GM19240 (cell line): Measurements from ENCODE around the gene VWDE.
"Not testable (repeated sequence)": the region's sequence is repeated elsewhere in the genome, so short reads cannot be mapped to it uniquely, and the experiment has no call there.

ENCODE experiments used
- DNase-seq: peaks from one replicate; pipeline ENCODE4 v3.0.0; 2011; ENCODE audit warnings: low spot score; ENCODE audit not compliant: insufficient read length

Gene VWDE

DNA sequence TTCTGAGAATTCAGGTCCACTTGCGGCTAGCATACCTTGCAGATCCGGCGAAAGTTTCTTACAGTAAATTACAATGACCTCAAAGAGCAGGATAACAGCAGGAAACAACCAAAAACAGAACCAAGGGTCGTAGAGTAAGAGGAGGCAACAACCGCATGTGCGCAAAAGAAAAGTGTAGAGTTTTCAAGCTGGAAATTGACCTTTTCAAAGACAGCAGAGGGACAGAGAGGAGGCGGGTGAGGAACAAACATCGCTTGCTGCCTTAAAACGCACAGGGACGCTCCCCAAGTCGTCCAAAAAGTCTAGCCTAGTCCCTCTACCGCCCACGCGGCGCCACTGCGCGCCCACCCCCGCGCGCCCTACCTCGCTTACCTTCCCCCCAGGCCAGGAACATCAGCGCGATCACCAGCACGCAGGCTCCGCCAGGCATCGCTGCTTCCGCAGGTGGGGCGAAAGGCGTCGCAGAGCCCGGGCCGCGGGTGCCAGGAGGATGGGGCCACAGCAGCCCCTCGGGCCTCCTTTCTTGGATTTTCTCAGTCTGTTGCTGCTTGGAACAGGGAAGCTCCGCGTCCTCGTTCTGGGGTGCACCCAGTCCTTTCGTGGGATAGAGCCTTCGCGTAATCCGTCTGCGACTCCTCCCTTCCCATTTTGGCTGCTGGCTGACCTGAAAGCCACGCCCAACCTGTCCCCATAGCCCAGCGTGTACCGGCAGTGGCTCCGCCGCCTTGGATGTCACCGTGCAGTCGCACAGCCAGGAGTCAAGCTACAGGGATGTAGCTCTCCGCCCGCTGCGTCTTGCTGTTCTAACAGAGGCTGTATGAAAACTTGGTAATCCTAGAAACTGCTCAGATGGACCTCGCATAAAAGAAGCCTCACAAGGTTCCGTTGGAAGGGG, at the start of gene VWDE:
TSS of gene VWDE (minus strand) at position 579 of the 895 bp plus-strand sequence. CDS start at position 430, 149 bp downstream.
- no peak for DNase-seq

DNA sequence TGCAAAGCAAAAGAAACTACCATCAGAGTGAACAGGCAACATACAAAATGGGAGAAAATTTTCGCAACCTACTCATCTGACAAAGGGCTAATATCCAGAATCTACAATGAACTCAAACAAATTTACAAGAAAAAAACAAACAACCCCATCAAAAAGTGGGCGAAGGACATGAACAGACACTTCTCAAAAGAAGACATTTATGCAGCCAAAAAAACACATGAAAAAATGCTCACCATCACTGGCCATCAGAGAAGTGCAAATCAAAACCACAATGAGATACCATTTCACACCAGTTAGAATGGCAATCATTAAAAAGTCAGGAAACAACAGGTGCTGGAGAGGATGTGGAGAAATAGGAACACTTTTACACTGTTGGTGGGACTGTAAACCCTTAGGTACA, 49.5 kb upstream of the VWDE start:
- not testable (repeated sequence) for DNase-seq

DNA sequence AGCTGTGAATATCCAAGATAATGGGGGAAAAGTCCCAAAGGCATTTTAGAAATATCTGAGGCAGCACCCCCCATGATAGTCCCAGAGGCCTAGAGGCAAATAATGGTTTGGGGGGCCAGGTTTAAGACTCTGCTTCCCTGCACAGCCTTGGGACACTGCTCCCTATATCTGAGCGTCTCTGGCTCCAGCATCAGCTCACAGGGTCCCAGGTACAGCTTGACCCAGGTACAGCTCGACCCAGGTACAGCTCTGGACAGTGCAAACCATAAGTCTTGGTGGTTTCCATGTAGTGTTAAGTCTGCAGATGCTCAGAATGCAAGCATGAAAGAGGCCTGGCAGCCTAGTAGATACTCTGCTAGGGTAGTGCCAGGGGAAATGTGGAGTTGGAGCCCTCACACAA, 47.0 kb upstream of the VWDE start:
- no peak for DNase-seq

DNA sequence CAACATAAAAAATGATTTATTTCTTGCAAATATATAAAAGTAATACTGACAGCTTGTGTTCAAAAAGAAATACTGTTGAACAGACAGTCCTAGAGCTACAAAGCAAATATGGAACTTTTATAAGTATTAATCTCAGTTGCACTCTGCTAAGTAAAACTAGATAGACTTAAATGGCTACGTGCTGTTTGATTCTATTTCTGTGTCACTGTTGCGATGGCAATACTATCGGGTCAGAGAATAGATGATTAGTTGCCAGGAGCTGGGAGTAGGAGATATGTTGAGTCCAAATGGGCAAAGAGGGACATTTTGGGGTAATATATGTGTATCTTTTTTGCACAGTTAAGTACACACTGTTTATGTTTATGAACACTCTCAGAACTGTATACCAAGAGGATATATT, 41.1 kb upstream of the VWDE start:
- no peak for DNase-seq

DNA sequence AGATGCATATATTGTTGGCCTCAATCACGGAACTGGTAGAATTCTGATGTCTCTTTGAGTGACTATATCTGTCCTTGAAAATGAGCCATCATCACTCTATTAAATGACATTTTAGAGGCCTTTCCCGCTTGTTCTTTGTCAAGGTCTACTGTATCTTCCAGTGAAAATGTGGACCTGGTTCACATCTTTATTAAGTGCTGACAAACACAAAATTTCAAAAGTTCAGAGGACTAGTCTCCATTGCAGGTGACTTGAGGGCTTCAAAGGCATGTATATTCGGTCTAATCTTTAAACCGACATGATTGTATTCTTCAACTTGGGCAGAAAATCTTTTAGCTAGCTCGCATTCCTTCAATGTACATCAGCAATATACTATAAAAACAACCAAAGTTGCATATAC, 36.6 kb upstream of the VWDE start:
- no peak for DNase-seq

DNA sequence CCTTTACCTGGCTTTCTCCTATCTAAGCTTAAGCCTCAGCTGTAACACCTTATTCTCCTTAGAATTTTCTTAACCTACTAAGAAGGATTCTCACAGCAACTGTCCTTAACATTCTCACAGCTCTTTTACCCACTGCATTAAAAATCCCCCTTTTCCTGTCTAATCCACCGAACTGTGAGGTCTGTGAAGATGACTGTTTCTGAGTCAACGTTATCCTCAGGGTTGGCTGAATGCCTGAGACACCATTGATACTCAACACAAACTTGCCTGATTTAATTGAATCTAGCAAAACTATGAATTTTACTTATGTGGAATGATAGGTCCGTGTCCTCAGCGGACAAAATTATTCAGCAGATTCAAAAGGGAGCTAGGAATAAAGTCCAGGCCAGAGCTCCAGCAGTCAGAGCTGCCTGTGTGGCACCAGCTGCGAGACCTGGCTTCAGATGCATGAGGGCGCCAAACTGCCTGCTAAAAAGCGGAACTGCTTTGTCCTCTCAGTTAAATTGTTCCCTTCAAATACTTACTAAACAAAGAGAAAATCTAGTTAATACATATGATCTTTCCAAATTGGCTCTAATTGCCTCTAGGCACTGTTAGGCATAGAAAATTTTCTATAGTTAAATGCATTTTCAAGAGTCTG, 33.4 kb upstream of the VWDE start:
- no peak for DNase-seq

DNA sequence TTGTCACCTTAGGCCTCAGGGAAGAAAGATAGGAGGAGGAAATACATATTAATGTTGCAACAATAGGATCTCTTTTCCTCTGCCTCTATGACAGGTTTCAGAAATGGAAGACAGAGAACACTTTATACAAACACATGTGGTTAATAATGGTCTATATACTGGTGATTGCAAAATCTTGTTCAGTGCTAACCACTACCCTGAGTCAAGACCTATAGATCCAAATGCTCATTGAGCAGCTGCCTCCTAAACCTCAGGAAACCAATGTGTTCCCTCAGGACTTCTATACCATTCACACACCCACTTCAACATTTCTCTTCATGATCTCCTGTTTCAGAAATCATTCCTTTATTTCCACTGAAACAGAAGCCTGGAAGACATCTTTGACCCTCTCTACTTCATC, 32.5 kb upstream of the VWDE start:
- no peak for DNase-seq

DNA sequence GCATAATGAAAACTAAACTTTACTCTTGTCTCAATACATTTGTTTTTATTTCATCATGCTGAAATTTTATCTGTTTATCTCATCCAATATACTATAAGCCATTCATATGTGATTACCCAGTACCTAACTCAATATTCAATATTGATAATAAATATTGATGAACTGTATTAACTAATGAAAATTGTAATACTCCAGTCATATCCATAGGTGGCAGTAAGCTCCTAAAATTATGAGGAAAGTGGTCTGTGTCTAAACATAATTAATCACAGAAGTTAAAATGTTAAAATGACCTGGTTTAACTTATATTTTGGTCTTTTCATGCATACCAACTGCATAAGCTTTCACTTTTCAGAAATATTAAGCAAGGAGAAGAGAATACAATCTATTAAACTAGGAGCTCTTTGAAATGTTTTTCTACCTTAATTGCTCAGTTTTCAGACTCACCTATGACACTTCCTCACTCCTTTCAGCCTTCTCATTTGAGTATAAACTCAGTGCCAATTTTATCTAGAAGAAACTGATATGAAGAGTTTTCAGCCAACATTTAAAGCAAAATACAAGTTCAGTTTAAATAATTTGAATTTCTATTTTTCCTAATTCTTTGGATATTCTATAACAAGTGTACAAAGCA, 30.5 kb upstream of the VWDE start:
- no peak for DNase-seq

DNA sequence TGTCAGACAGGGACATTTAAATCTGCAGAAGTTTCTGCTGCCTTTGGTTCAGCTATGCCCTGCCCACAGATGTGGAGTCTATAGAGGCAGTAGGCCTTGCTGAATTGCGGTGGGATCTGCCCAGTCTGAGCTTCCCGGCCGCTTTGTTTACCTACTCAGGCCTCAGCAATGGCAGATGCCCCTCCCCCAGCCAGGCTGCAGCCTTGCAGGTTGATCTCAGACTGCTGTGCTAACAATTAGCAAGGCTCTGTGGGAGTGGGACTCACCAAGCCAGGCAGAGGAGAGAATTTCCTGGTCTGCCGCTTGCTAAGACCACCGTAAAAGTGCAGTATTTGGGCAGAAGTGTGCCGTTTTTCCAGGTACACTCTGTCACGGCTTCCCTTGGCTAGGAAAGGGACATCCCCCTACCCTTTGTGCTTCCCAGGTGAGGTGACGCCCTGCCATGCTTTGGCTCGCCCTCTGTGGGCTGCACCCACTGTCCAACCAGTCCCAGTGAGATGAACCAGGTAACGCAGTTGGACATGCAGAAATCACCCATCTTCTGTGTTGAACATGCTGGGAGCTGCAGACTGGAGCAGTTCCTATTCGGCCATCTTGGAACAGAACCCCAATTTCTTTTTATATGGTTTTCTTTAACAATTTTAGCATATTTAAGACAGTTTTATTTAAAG, 28.4 kb upstream of the VWDE start:
- no peak for DNase-seq

DNA sequence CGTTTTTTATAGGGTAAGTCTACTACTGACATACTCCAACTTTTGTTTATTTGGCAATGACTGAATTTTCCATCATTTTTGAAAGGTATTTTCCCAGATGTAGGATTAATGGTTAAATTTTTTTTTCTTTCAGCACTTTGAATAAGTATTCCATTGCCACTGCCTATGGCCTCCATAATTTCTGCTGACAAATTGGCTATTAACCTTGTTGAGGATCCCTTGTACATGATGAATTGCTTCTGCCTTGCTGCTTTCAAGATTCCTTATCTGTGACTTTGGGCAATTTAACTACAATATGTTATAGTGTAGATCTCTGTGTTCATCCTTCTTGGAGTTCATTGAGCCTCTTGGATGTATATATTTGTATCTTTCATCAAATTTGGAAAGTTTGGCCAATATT, 21.6 kb upstream of the VWDE start:
- DNase-seq: no peak

DNA sequence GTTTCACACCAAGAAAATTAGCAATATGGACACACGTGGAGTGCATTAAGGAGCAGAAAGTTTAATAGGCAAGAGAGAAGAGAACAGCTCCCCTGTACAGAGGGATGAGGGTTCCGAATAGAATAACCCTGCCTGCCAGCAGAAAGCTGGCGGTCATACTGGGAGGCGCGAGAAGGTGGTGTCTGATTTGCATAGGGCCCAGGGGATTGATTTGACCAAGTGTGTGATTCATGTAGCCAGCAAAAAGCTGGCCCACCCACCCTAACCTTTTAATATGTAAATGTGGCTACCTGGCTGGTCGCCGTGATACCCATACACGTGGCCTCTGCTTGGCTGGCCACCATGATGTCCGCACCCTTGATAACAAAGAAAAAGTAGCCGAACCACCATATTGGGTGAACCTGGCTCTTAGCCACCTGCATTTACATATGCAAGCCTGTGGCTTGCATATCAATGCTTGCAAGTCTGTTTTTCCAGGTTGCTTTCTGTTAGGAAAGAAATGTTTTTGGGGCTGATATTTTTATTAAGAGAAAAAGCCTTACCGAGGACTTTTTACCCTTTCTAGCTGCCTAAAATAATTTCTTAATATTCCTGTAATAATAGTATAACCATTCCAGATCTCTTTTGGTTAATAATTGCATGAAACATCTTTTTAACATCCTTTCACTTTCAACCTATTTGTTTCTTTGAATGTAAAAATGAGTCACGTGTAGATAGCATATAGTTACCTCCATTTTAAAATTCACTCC, 20.5 kb upstream of the VWDE start:
- no peak for DNase-seq

DNA sequence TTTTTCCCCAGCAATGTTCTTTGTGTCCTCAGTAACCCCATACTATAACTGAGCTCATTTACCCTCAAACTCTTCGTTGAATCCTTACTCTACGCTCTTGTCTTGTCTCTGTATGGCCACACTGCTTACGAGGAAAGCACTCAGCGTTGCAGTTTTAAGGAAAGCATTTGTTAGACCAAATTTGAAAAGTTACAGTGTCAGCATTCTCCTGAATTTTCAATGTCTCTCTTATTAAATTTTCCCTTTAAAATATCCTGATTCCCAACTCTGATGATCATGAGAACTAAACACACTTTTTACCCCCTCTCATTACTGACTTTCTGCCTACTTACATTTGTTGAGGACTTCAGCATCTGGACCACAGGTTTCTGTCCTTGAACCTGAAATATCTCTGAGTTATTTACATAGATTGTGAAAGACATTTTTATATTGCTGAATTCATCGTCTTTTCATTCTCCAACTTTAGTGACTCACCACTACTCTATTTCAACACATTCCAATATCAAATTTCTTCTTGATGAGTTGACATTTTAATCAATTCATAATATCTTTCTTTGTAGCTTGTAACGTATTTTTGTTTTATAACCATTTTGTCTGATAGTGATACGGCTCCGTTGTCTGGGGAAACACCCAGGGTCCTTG, 19.8 kb upstream of the VWDE start:
- DNase-seq: no peak

DNA sequence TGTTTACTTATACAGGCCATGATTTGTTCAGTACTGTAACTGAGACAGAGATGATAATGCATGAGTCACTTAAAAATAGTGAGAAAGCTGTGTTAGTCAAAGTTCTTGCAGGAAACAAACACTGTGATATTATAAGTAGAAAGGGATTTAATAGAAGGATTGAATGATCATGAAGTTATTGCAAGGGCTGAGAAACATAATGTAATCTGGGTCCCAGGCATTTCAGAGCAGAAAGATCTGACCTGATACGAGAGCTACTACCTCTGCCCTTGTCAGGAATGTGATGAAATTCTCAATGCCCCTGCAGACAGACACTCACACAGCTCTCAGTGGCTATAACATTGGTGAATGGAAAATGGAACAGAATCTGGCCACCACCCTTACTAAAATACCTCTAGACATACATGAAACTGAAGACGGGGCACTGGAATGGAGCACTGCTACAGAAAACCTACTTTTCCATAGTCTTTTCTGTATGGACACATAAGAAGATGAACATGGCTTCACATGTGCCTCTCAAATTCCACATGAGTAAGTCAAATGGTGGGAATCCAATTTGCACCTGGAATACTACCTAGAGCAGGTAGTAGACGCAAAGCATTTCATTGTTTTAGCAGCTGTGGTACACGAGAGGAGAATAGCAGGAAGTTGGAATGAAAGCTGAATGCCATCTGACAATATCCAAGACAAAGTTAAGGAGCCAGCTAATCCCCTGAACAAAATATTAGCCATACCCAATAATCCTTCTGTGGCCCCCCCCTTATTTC, 19.1 kb upstream of the VWDE start:
- no peak for DNase-seq

DNA sequence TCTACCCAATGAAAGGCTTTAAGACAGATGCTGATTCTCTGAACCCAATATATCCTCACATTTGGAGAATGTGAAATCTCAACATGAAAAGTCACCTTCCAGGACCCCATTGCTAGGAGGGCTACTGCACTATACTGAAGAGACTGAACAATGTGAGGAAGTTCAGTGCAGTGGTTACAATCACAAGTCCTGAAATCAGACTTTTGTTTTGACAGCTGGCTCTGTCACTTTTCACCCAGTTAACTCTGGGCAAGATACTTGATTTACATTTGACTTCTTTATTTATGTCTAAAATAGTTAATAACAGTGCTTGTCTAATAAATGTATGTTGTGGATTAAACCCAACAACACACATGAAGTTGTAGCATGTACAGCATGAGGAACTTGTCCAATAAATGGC, 14.8 kb upstream of the VWDE start:
- DNase-seq: no peak

DNA sequence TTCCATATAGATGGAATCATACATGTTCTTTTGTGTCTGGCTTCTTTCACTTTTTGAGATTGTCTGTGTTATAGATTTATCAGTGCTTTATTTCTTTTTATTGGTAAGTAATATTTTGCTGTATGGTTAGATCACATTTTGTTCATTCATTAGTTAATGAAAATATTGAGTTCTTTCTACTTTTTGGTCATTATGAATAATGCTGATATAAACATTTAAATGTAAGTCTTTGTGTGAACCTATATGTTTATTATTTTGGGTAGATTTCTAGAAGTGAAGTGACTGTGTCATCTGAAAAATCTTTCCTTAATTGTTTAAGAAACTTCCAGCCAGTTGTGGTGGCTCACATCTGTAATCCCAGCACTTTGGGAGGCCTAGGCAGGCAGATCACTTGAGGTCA, 11.4 kb upstream of the VWDE start:
- no peak for DNase-seq

DNA sequence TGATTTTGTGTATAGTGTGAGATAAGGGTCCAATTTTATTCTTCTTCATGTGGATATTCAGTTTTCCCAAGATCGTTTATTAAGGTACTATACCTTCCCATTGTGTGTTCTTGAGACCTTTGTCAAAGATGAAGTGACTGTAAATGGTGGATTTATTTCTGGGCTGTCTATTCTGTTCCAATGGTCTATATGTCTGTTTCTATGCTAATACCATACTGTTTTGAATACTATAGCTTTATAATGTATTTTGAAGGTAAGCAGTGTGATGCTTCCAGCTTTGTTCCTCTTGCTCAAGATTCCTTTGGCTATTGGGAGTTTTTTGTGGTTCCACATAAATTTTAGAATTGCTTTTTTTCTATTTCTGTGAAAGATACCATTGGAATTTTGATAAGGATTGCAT, 8.7 kb upstream of the VWDE start:
- DNase-seq: no peak

DNA sequence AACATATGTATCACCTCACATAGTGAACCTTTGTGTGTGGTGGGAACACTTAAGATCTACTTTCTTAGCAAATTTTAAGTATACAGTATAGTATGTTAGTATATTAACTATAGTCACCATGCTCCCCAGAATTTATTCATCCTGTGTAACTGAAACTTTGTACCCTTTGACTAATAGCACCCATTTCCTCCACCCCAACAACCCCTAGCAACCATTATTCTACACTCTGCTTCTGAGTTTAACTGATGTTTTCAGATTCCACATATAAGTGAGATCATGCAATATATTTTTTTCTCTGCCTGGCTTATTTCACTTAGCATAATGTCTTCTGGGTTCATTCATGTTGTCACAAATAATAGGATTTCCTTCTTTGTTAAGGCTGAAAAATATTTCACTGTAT, 6.9 kb upstream of the VWDE start:
- DNase-seq: no peak

DNA sequence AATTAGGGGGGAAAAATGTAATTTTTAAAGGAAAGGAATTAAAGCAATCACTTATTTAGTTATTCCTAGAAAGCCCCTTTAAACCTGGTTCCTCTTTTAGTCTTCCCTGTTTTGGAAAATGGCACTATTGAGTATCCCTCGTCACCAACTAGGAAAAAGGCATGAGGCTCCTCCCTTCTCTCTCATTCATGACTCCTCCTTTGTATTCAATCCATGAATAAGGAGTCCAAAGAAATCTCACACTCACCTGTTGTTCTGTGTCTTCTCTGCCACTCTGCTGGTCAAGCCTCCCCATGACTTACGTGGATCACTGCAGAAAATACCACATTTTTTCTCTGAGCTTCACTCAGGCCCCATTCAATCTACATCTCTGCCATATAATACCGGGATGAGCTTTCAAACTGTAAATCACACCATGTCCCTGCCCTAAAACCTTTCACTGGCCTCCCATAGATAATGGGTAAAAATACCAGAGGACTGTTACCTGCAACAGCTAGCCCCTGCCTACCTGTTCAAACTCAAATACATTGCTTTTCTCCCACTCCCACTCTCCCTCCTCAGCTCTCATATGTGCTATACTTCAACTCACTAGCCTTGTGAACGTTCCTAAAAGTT, 5.5 kb upstream of the VWDE start:
- DNase-seq: no peak

DNA sequence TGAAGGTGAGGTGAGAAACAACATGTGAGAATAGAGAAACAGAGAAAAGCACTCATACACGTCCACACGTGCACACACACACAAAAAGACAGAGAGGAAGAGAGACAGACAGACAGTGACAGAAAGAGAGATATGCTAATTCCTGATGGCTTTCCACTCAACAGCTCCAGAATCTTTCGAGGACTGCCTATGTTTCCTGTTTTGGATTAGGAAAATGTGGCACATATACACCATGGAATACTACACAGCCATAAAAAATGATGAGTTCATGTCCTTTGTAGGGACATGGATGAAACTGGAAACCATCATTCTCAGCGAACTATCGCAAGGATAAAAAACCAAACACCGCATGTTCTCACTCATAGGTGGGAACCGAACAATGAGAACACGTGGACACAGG, 4.0 kb upstream of the VWDE start:
- not testable (repeated sequence) for DNase-seq

DNA sequence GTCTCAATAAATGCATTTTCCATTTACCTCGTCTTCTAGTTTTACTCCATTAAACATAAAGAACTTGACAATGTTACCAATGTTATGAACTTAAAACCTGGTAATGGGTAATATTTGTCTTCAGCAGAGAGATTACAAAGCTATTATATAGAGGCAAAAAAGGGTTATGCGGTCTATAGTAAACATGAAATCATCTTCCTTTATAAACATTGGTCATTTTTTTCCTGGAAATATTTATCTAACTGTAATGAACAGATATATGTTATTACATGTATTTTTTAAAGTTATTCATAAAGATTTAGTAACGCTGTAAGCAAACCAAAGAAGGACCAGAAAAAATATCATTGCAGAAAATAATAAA, 1.3 kb downstream of the VWDE start:
- DNase-seq: no peak
